ENCODE data around the gene NUP62. TPM values are rescaled to one million over a fixed set of nuclear protein-coding genes. Genes with fewer than 3 reads are reported as not detected.

NUP62 gene
- total and polyA plus RNA-seq, 2 of the 4 experiments (the other 2 are of a cell fraction): 21.3 to 29.7 TPM

DNA sequence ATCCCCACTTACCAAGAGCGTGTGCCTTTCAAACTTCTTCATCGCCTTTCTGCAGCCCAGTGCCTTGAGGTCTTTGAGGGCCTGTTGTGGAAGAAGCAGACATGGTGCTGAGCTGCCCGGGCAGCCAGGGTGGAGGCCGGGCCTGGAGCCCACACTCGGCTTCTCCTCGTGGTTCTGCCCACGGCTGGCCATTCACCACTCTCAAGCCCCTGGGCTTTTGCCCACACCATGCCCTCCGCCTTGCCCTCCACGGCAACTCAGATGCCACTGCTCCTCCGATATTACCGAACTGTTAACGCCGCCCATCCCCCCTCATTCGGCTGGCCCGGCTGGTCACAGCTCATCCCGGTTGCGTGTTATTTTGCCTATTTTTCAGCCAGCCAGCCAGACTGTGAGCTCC is 37.9 kb downstream of the NUP62 start:
- Histone ChIP-seq H3K9me3 (ENCODE audit: control insufficient read depth, insufficient read depth, low read length) (no peaks in the 10 kb centered on the region), H2AFZ (replicated peaks; ENCODE audit: low read length, poor library complexity) (peak overlapping the region; percentile 33), H2AK9ac (replicated peaks; ENCODE audit: low read depth, low read length, poor library complexity) (no peak overlapping the region), H3K56ac (ENCODE audit: extremely low read depth, insufficient read depth, low read length) (no peak overlapping the region), H3K4me3 (ENCODE audit: insufficient read depth, low read depth, low read length) (no peak overlapping the region), H3K23ac (ENCODE audit: low read depth, low read length) (no peak overlapping the region), H2BK5ac (ENCODE audit: low read depth, low read length, poor library complexity, severe bottlenecking) (no peak overlapping the region), H2BK15ac (ENCODE audit: low read depth, low read length) (no peak overlapping the region), H4K91ac (ENCODE audit: insufficient read depth, low read depth, low read length) (no peak overlapping the region), H2AK5ac (ENCODE audit: low read depth, low read length) (0 out of 2 replicates have a peak overlapping the region, but pooled peaks have one; percentile 16), H3K4me2 (ENCODE audit: low read depth, low read length) (no peak overlapping the region), H3K9ac (ENCODE audit: low read depth, low read length) (no peak overlapping the region), H4K20me1 (ENCODE audit: insufficient read depth, low read length) (no peaks in the 10 kb centered on the region), H3K79me1 (ENCODE audit: low read depth in 1 of 2, low read length in 2 of 2) (no peaks in the 10 kb centered on the region), H4K8ac (ENCODE audit: low read depth in 2 of 2, low read length in 2 of 2) (no peak overlapping the region), H3K9me1 (ENCODE audit: insufficient read depth, low read length) (no peaks in the 10 kb centered on the region), H3K14ac (replicated peaks; ENCODE audit: low read depth, low read length) (no peak overlapping the region), H3K4ac (ENCODE audit: low read depth, low read length) (no peak overlapping the region), H3K36me3 (ENCODE audit: control insufficient read depth, insufficient read depth, low read length) (peaks cover 5% of the 10 kb centered on the region; the same call in 1 of the 2 replicates), H3K18ac (ENCODE audit: low read depth, low read length) (no peak overlapping the region), H3K27me3 (ENCODE audit: control insufficient read depth, insufficient read depth, low read length) (peaks cover 8% of the 10 kb centered on the region; the same call in 1 of the 2 replicates), H2BK20ac (ENCODE audit: low read depth, low read length) (no peak overlapping the region), H3K4me1 (ENCODE audit: control insufficient read depth, insufficient read depth, low read length) (peaks cover 2% of the 10 kb centered on the region; the same call in 1 of the 2 replicates), H2BK120ac (ENCODE audit: low read depth, low read length) (no peak overlapping the region), H3K27ac (ENCODE audit: insufficient read depth, low read length) (no peak overlapping the region), H4K5ac (ENCODE audit: low read depth, low read length) (no peak overlapping the region)
- POLR2A ChIA-PET (ENCODE audit: unreplicated experiment): no interaction called here
- no peak for TF ChIP-seq RCOR1 (IDR thresholded peaks at IDR 0.05; ENCODE audit: insufficient replicate concordance, low read length)
- no peak for TF ChIP-seq BHLHE40 (IDR thresholded peaks at IDR 0.05; ENCODE audit: low read depth, low read length)
- no peak for TF ChIP-seq RAD21 (IDR thresholded peaks at IDR 0.05; ENCODE audit: low read length)
- TF ChIP-seq, protein P1, sequence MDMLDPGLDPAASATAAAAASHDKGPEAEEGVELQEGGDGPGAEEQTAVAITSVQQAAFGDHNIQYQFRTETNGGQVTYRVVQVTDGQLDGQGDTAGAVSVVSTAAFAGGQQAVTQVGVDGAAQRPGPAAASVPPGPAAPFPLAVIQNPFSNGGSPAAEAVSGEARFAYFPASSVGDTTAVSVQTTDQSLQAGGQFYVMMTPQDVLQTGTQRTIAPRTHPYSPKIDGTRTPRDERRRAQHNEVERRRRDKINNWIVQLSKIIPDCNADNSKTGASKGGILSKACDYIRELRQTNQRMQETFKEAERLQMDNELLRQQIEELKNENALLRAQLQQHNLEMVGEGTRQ (IDR thresholded peaks at IDR 0.05; ENCODE audit: low read depth, low read length): no peak
- no peak for TF ChIP-seq SMC3 (IDR thresholded peaks at IDR 0.05; ENCODE audit: low read depth, low read length)
- TF ChIP-seq POLR2A (IDR thresholded peaks at IDR 0.05; ENCODE audit: low read depth, low read length): no peak
- no peak for TF ChIP-seq MAFK (IDR thresholded peaks at IDR 0.05; ENCODE audit: low read depth, low read length)
- in situ Hi-C loops (cut with MboI; ENCODE audit: low sequenced_read_pairs) (no loop called here), intact Hi-C loops (cut with micrococcal nuclease) (no loop called here), dilution Hi-C loops (cut with HindIII; ENCODE audit: low sequenced_read_pairs, unreplicated experiment) (no loop called here)
- 81% methylated on average over 5 of the region's 17 CpGs; no CpG with 5 or more reads in 1 of the 2 experiments for WGBS, 2 experiments (ENCODE audit: extremely low coverage in 2 of 2, insufficient read length in 1 of 2)
- no peak for DNase-seq
- CTCF ChIA-PET: interaction anchor here (0.6 kb wide), 1 partner anchor 44 kb away, joined by 10 read pairs; no protein-coding TSS in a partner anchor
- no TSS peak for BruUV-seq (replicated peaks)
- ATAC-seq (ENCODE audit: low read depth): no peak
